AG09319 (cell line): ENCODE data around the gene IL3.

Experiments used
- DNase-seq: peaks from one replicate; pipeline ENCODE4 v3.0.0-alpha.2; 2010; ENCODE audit warnings: low read depth; ENCODE audit errors: extremely low read depth
- CTCF ChIP-seq: IDR thresholded peaks from 2 replicates; pipeline ENCODE4 v1.5.1; 2011; ENCODE audit warnings: low read depth, mild to moderate bottlenecking, inconsistent platforms, low read length, moderate library complexity

IL3 gene

GRCh38 chr5:132098151-132098594 is 37.7 kb downstream of the IL3 start:
- no peak for DNase-seq
- TF ChIP-seq CTCF = no peak

GRCh38 chr5:132098621-132099020 is 38.2 kb downstream of the IL3 start:
- no peak for DNase-seq
- no peak for TF ChIP-seq CTCF

GRCh38 chr5:132099076-132099748 is 38.8 kb downstream of the IL3 start:
- no peak for DNase-seq
- no peak for TF ChIP-seq CTCF

GRCh38 chr5:132099905-132100304 is 39.5 kb downstream of the IL3 start:
- TF ChIP-seq CTCF = no peak
- DNase-seq = no peak

GRCh38 chr5:132100672-132101261 is 40.3 kb downstream of the IL3 start:
- no peak for DNase-seq
- no peak for TF ChIP-seq CTCF

GRCh38 chr5:132101385-132101880 is 41.0 kb downstream of the IL3 start:
- DNase-seq = no peak
- no peak for TF ChIP-seq CTCF

- DNase-seq = no peak
- no peak for TF ChIP-seq CTCF
Observed at GRCh38 chr5:132102101-132102701, 41.7 kb downstream of the IL3 start.
